ENCODE measurements around the gene TKTL1.

The TKTL1 gene

DNA sequence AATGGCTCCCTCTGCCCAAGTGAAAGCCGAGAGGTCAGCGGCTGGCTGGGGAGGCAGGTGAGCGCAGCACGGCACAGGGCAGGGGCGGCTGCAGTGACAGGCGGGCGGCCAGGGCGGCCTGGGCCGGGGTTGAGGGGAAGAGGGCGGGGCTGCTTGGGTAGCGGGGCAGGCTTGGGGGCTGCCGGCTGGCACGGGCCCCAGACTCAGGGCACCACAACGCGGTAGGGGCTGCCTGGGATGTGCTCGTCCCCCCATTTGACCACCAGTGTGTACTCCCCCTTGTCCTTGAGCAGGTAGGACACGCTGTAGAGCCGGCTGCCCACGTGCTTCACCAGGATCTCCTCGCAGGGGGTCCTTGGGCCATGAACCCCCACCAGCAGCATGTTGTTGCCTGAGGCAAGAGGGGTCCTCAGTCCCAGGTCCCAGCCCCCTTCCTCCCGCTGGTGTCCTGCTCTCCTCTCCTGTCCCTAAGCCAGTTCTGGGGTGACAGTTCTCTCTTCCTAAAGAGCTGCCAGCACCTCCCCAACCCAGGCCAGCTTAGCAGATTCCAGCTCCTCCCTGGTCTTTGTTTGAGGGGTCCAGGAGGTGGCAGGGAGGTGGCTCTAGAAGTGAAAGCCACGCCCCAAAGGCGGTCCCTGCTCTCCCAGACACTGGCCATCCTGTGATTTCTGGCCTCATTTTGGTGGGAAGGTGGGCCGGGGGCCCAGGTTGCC is 53.2 kb downstream of the TKTL1 start:
- no peak for DNase-seq

DNA sequence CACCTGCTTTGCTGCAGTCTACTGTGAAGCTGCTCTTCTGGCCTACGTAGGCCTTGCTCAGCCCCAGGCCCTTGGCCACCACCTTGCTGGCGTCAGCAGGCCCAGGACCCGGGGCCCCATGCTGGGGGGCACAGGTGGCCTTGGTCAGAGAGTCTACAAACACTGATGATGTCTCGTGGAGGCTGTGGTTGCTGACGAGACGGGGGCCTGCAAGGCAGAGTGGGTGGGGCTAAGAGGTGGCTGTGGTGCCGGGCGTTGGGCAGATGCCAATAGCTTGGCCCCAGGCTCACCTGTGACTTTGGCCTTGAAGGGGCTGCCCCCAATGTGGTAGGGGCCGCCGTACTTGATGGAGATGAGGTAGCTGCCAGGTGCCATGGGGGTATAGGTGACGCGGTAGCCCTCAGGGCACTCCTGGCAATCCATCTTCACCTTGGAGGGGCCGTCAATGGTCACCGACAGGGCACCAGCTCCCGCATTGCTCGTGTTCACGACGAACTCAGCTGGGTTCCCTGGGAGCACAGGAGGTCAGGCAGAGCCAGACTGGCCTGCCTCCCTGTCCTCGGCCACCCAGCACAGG is 53.9 kb downstream of the TKTL1 start:
- no peak for DNase-seq
- TF ChIP-seq POLR2A (IDR thresholded peaks at IDR 0.05; ENCODE audit: low read length) (no peak), GATA1 (IDR thresholded peaks at IDR 0.05; ENCODE audit: low read depth, low read length) (no peak)

More for the DNA sequence above, 53.2 kb downstream of the TKTL1 start:
- TF ChIP-seq GATA1 (IDR thresholded peaks at IDR 0.05; ENCODE audit: low read depth, low read length) (no peak), POLR2A (IDR thresholded peaks at IDR 0.05; ENCODE audit: low read length) (no peak)

DNA sequence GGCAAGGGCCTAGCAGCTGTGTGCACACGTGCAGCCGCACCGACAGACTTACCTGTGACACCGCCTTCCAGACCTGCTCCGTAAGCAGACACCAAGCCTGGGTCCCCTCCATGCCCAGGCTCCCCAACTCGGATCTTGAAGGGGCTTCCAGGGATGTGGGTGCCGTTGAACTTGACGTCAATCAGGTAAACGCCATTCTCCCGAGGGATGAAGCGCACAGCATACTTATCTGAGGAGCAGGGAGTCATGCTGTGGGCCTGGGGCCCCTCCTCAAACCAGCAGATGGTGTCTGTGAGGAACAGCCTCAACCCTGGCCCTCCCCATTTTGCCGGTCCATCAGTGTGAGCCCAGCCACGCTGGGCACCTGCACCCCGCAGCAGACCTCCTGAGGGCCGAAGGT is 54.4 kb downstream of the TKTL1 start:
- DNase-seq, result no peak
- TF ChIP-seq GATA1 (IDR thresholded peaks at IDR 0.05; ENCODE audit: low read depth, low read length), result no peak
- TF ChIP-seq POLR2A (IDR thresholded peaks at IDR 0.05; ENCODE audit: low read length), result no peak

GRCh38 chrX:154350429-154351182 is 55.0 kb downstream of the TKTL1 start:
- DNase-seq, result no peak
- TF ChIP-seq POLR2A (IDR thresholded peaks at IDR 0.05; ENCODE audit: low read length) (no peak), GATA1 (IDR thresholded peaks at IDR 0.05; ENCODE audit: low read depth, low read length) (no peak)

- no peak for DNase-seq
- TF ChIP-seq GATA1 (IDR thresholded peaks at IDR 0.05; ENCODE audit: low read depth, low read length) (no peak), POLR2A (IDR thresholded peaks at IDR 0.05; ENCODE audit: low read length) (no peak)
Measured at GRCh38 chrX:154351183-154352011, 55.8 kb downstream of the TKTL1 start.

GRCh38 chrX:154352012-154352401 is 56.4 kb downstream of the TKTL1 start:
- TF ChIP-seq GATA1 (IDR thresholded peaks at IDR 0.05; ENCODE audit: low read depth, low read length) (no peak), POLR2A (IDR thresholded peaks at IDR 0.05; ENCODE audit: low read length) (no peak)
- DNase-seq, result no peak

- no peak for DNase-seq
- TF ChIP-seq GATA1 (IDR thresholded peaks at IDR 0.05; ENCODE audit: low read depth, low read length) (no peak), POLR2A (IDR thresholded peaks at IDR 0.05; ENCODE audit: low read length) (no peak)
Measured at GRCh38 chrX:154352466-154352865, 56.9 kb downstream of the TKTL1 start.

DNA sequence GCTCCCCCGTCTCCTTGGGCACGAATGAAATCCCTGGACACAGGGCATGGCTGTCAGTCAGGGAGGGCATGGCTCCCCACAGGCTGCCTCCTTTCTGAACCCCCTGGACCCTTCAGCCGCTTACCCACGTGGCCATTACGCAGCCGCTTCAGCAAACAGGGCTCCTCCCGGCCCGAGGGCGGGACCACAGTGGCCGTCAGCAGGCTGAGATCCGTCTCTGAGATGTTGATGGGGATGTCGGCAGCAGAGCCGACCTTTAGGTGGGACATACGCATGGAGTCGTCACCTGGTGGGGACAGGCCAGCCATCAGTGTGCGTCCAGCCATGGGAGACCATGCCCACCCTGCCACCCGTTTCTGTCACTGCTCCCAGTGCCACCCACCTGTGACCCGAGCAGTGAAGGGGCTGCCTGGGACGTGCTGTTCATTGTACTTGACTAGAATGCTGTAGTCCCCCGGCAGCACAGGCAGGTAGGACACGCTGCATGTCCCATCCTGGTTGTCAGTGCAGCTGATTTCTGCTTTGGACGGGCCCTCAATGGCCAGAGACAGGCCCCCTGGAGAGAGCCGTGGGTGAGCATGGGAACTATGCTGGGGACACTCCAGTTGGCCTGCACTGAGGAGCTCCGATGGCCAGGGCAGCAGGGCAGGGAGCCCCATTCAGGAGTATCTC is 57.7 kb downstream of the TKTL1 start:
- TF ChIP-seq POLR2A (IDR thresholded peaks at IDR 0.05; ENCODE audit: low read length) (no peak), GATA1 (IDR thresholded peaks at IDR 0.05; ENCODE audit: low read depth, low read length) (no peak)
- no peak for DNase-seq

DNA sequence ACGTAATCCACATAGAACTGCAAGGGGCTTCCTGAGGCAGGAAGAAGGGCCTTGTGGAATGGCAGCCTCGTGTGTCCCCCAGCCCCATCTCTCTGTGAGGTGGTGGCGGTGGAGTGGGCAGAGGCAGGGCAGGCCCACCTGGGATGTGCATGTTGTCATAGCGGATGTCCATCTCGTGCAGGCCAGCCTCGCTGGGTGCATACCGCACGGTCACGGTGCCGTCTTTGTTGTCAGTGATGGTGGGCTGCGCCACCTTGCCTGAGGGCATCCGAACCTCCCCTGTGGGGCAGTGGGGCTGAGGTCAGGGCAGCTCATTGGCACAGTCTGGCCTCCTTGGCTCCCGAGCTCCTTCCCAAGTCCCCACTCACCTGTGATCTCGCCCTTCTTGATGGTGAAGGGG is 58.4 kb downstream of the TKTL1 start:
- TF ChIP-seq POLR2A (IDR thresholded peaks at IDR 0.05; ENCODE audit: low read length) (no peak), GATA1 (IDR thresholded peaks at IDR 0.05; ENCODE audit: low read depth, low read length) (no peak)
- DNase-seq, result no peak

GRCh38 chrX:154354516-154354915 is 58.9 kb downstream of the TKTL1 start:
- no peak for DNase-seq
- TF ChIP-seq POLR2A (IDR thresholded peaks at IDR 0.05; ENCODE audit: low read length) (no peak), GATA1 (IDR thresholded peaks at IDR 0.05; ENCODE audit: low read depth, low read length) (no peak)

GRCh38 chrX:154355094-154355775 is 59.6 kb downstream of the TKTL1 start:
- DNase-seq, result no peak

DNA sequence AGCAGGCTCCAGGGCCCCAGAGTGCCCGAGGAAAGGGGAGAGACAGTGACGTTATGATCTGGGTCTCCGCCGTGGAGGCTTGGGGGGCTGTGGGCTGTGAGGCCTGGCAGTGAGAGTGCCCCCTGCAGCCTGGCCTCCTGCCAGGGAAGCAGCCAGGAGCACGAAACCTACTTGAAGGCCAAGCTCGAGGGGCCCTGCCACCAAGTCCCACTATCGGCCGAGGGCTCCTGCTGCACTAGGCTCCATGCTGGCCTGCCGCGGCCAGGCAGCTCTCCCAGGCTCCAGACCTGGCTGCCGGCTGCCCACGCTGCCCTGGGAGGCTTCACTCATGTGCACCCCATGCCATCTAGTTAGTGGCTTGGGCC is 60.2 kb downstream of the TKTL1 start:
- TF ChIP-seq GATA1 (IDR thresholded peaks at IDR 0.05; ENCODE audit: low read depth, low read length), result no peak
- no peak for DNase-seq

More at GRCh38 chrX:154355094-154355775, 59.6 kb downstream of the TKTL1 start:
- no peak for TF ChIP-seq POLR2A (IDR thresholded peaks at IDR 0.05; ENCODE audit: low read length)
- TF ChIP-seq GATA1 (IDR thresholded peaks at IDR 0.05; ENCODE audit: low read depth, low read length), result no peak

- no peak for TF ChIP-seq GATA1 (IDR thresholded peaks at IDR 0.05; ENCODE audit: low read depth, low read length)
- no peak for TF ChIP-seq POLR2A (IDR thresholded peaks at IDR 0.05; ENCODE audit: low read length)
- DNase-seq, result no peak
Measured at GRCh38 chrX:154356596-154356995, 61.0 kb downstream of the TKTL1 start.
